Activated T-cell treated with anti-CD3 and anti-CD28 coated beads, Interleukin-2, amount 50 U/mL, for 24 hours (primary cell): ENCODE data around the gene ZNF630.
"Not testable (repeated sequence)": the region's sequence is repeated elsewhere in the genome, so short reads cannot be mapped to it uniquely, and the experiment has no call there.

Experiments
- DNase-seq: peaks from one replicate; pipeline ENCODE4 v3.0.0-alpha.2; 2020
- H3K27ac Mint-ChIP-seq: 2 replicates; pipeline ENCODE4 v1.8.0; 2020; ENCODE audit warnings: mild to moderate bottlenecking, mixed read lengths
- H3K27me3 Mint-ChIP-seq: 2 replicates; pipeline ENCODE4 v1.8.0; 2020; ENCODE audit warnings: mixed read lengths
- H3K36me3 Mint-ChIP-seq: 2 replicates; pipeline ENCODE4 v1.8.0; 2020; ENCODE audit warnings: low read depth, mixed read lengths
- H3K4me1 Mint-ChIP-seq: 2 replicates; pipeline ENCODE4 v1.8.0; 2020; ENCODE audit warnings: low read depth, mixed read lengths
- H3K4me3 Mint-ChIP-seq: 2 replicates; pipeline ENCODE4 v1.8.0; 2020; ENCODE audit warnings: mild to moderate bottlenecking, moderate library complexity, mixed read lengths
- H3K9me3 Mint-ChIP-seq: 2 replicates; pipeline ENCODE4 v1.8.0; 2020; ENCODE audit warnings: mixed read lengths

Gene ZNF630

GRCh38 chrX:48071064-48071985, at the start of gene ZNF630:
ZNF630 (minus strand) TSS chrX:48071640; CDS start chrX:48066886, 4,754 bp downstream.
- Mint-ChIP-seq H3K4me3 (peak within 1 kb of the TSS; percentile 83), H3K27me3 (peaks cover 28% of the 10 kb centered on the region), H3K27ac (peak within 1 kb of the TSS; percentile 93), H3K4me1 (peaks cover 14% of the 10 kb centered on the region), H3K9me3 (no peaks in the 10 kb centered on the region), H3K36me3 (peaks cover 6% of the 10 kb centered on the region)
- peak; percentile 77 for DNase-seq

DNA sequence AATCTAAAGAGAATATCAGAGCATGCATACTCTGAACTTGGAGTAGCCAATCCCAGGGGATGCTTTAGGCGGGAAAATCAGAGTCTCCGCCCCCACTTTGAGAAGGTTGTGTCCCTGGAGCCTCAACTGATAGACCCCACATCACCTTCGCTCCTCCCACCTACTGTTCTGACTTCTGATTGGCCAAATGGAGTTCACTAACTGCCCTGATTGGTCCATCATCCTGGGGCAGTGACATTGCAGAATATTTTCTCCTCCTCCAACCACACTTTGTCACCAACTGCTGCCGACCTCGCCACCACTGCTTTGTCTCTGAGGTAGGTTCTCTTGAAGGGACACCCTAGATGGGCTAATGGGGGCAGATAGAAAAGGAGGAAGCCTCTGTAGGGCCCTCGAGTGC, 36.3 kb upstream of the ZNF630 start:
- Mint-ChIP-seq H3K4me3 (no peak overlapping the region), H3K4me1 (no peaks in the 10 kb centered on the region), H3K27me3 (peaks cover 25% of the 10 kb centered on the region), H3K27ac (no peak overlapping the region), H3K36me3 (no peaks in the 10 kb centered on the region), H3K9me3 (no peaks in the 10 kb centered on the region)
- no peak for DNase-seq

DNA sequence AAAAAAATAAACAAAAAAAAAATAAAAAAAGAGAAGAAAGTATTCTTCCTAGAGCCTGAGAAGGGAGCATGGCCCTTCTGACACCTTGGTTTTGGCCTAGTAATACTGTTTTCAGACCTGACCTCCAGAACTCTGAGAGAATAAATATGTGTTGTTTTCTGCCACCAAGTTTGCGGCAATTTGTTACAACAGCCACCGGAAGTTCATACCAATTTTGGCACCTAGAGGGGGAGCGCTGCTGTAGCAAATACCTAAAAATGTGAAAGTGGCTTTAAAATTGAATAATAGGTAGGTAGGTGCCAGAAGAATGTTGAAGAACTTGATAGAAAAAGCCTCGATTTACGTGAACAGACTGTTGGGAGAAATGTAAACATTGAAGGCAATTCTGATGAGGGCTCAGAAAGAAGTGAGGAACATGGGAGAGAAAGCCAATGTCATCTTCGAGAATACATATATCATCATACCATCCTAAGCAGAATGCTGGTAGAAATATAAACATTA, 31.5 kb upstream of the ZNF630 start:
- Mint-ChIP-seq H3K4me1 (no peaks in the 10 kb centered on the region), H3K27me3 (peaks cover 32% of the 10 kb centered on the region), H3K27ac (no peak overlapping the region), H3K36me3 (no peaks in the 10 kb centered on the region), H3K4me3 (no peak overlapping the region), H3K9me3 (peaks cover 2% of the 10 kb centered on the region)
- no peak for DNase-seq

GRCh38 chrX:48101443-48101842, 30.0 kb upstream of the ZNF630 start:
- peaks cover 22% of the 10 kb centered on the region for H3K27me3 Mint-ChIP-seq
- no peak for DNase-seq
- no peak overlapping the region for H3K27ac Mint-ChIP-seq
- H3K4me1 Mint-ChIP-seq: no peaks in the 10 kb centered on the region
- no peaks in the 10 kb centered on the region for H3K36me3 Mint-ChIP-seq
- H3K9me3 Mint-ChIP-seq: peaks cover 2% of the 10 kb centered on the region
- H3K4me3 Mint-ChIP-seq: no peak overlapping the region

GRCh38 chrX:48092558-48092957, 21.1 kb upstream of the ZNF630 start:
- not testable (repeated sequence) for H3K4me3 Mint-ChIP-seq, H3K9me3 Mint-ChIP-seq, DNase-seq, H3K27ac Mint-ChIP-seq, H3K36me3 Mint-ChIP-seq, H3K4me1 Mint-ChIP-seq
- peaks cover 26% of the 10 kb centered on the region for H3K27me3 Mint-ChIP-seq

DNA sequence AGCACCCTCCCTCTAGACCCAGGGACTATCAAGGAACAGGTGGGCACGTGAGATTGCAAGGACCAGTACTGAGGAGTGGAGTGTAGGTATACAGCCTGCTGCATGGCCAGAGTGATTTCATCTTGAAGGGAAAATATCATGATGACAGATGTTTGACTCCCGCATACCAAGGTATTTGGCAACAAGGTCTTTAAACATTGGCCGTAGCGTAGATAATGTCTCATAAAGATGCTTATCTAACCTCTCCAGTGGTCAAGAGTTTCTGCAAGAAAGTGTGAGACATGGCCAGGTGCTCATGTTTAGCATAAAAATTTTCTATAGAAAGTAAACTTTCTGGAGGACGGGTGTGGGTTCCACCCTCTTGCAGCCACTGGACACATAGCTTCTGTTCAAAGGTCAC, 18.7 kb upstream of the ZNF630 start:
- Mint-ChIP-seq H3K9me3 (no peaks in the 10 kb centered on the region), H3K36me3 (no peaks in the 10 kb centered on the region), H3K27ac (no peak overlapping the region), H3K27me3 (peaks cover 23% of the 10 kb centered on the region), H3K4me3 (no peak overlapping the region), H3K4me1 (no peaks in the 10 kb centered on the region)
- DNase-seq: no peak

- Mint-ChIP-seq H3K27ac (no peak overlapping the region), H3K4me3 (no peak overlapping the region), H3K36me3 (no peaks in the 10 kb centered on the region), H3K4me1 (no peaks in the 10 kb centered on the region), H3K27me3 (peaks cover 22% of the 10 kb centered on the region), H3K9me3 (no peaks in the 10 kb centered on the region)
- no peak for DNase-seq
These were observed 14.6 kb upstream of the ZNF630 start for GRCh38 chrX:48086082-48086481.

DNA sequence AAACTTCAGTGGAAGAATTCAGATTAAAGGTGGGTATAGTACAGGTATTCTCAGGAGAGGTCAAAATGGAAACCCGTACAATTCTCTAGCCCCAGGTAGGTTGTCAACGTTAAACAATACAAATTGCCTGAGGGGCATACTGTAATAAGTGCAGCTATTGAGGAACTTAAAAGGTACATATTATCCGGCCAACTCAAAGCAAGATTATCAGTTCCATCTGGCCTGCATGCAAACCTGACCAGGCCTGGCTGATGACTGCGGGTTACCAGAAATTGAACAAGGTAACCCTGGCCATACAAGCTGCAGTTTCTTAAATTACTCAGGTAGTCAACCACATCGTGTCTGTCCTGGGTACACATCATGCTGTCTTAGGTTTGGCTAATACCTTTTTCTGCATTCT, 12.3 kb upstream of the ZNF630 start:
- Mint-ChIP-seq H3K4me1 (no peaks in the 10 kb centered on the region), H3K36me3 (no peaks in the 10 kb centered on the region), H3K9me3 (no peaks in the 10 kb centered on the region), H3K27me3 (peaks cover 19% of the 10 kb centered on the region), H3K27ac (no peak overlapping the region), H3K4me3 (no peak overlapping the region)
- DNase-seq: no peak

- Mint-ChIP-seq H3K27me3 (peaks cover 17% of the 10 kb centered on the region), H3K36me3 (no peaks in the 10 kb centered on the region), H3K9me3 (no peaks in the 10 kb centered on the region), H3K27ac (no peak overlapping the region), H3K4me1 (no peaks in the 10 kb centered on the region), H3K4me3 (no peak overlapping the region)
- peak; percentile 53 for DNase-seq
These were observed 11.8 kb upstream of the ZNF630 start for GRCh38 chrX:48083212-48083611.

DNA sequence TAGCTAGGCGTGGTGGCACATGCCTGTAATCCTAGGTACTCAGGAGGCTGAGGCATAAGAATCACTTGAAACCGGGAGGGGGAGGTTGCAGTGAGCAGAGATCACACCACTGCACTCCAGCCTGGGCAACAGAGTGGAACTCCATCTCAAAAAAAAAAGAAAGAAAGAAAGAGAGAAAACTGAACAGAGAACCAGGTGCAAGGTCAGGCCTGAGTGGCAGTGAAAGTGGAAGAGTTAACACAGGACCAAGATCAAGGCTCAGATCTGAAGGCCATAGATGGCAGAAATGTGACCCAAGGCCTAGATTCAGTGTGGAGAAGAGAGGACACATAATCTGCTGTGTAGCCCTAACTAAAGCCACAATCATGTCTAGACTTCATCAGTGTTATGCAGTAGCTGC, 4.9 kb upstream of the ZNF630 start:
- Mint-ChIP-seq H3K27me3 (peaks cover 21% of the 10 kb centered on the region), H3K4me1 (peaks cover 6% of the 10 kb centered on the region), H3K9me3 (no peaks in the 10 kb centered on the region), H3K36me3 (peaks cover under 1% of the 10 kb centered on the region), H3K4me3 (no peak overlapping the region), H3K27ac (no peak overlapping the region)
- DNase-seq: no peak

DNA sequence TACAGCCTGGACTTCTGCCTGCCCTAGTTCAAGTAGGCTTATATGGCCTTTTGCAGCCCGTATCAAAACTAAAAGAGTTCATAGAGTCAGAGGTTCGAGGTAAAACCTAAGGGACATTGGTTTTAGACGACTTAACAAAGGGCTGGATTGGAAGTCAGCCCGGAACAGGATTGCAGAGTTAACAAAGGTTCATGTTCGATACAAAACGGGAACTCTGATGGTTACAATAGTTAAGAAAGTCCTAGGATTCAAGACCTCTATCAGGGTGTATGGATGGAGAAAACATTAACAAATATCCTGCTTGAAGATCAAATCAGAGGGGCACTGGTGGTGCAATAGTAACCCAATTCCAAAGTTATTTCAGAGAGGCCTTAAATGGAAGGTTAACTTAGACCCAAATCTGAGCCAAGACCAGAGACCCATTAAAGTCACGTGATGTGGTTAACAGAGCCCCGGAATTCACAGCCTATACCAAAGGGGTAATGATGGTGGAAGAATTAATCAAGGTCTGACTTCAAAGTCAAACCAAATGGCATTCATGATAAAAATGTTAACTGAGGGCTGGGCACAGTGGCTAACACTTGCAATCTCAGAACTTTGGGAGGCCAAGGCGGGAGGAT, 656 bp upstream of the ZNF630 start:
- peaks cover 14% of the 10 kb centered on the region for H3K4me1 Mint-ChIP-seq
- H3K36me3 Mint-ChIP-seq: peaks cover 6% of the 10 kb centered on the region
- H3K9me3 Mint-ChIP-seq: no peaks in the 10 kb centered on the region
- peak overlapping the region; percentile 83 for H3K4me3 Mint-ChIP-seq
- no peak for DNase-seq
- peaks cover 28% of the 10 kb centered on the region for H3K27me3 Mint-ChIP-seq
- H3K27ac Mint-ChIP-seq: peak overlapping the region; percentile 93

GRCh38 chrX:48068096-48068887, 3.1 kb downstream of the ZNF630 start:
- Mint-ChIP-seq H3K27me3 (peaks cover 20% of the 10 kb centered on the region), H3K4me3 (no peak overlapping the region), H3K36me3 (peaks cover 8% of the 10 kb centered on the region), H3K9me3 (no peaks in the 10 kb centered on the region), H3K27ac (no peak overlapping the region), H3K4me1 (peaks cover 14% of the 10 kb centered on the region)
- DNase-seq: no peak

- no peaks in the 10 kb centered on the region for H3K4me1 Mint-ChIP-seq
- H3K36me3 Mint-ChIP-seq: peaks cover 34% of the 10 kb centered on the region
- peaks cover 18% of the 10 kb centered on the region for H3K9me3 Mint-ChIP-seq
- no peak overlapping the region for H3K4me3 Mint-ChIP-seq
- H3K27ac Mint-ChIP-seq: no peak overlapping the region
- H3K27me3 Mint-ChIP-seq: peaks cover 13% of the 10 kb centered on the region
- no peak for DNase-seq
These were observed 7.2 kb downstream of the ZNF630 start for GRCh38 chrX:48064261-48064660.

DNA sequence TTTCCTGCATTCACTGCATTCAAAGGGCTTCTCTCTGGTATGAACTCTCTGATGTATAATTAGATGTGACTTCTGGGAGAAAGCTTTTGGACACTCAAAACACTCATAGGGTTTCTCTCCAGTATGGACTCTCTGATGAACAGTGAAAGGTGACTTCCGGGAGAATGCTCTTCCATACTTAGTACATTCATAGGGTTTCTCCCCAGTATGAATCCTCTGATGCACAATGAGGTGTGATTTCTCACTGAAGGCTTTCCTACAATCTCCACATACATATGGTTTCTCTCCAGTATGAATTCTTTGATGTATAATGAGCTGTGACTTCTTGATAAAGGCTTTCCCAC, 12.2 kb downstream of the ZNF630 start:
- Mint-ChIP-seq H3K4me1 (no peaks in the 10 kb centered on the region), H3K4me3 (no peak overlapping the region), H3K27me3 (peaks cover 17% of the 10 kb centered on the region), H3K36me3 (peaks cover 44% of the 10 kb centered on the region), H3K9me3 (peaks cover 33% of the 10 kb centered on the region), H3K27ac (no peak overlapping the region)
- DNase-seq: no peak
